PC-9 (cell line): ENCODE results near the gene SF1.

ENCODE experiments used
- CTCF ChIP-seq: fragments of 200-600 bp; sonication (generic); conservative IDR thresholded peaks from 2 replicates; pipeline ENCODE4 v1.6.1; 2017; ENCODE audit warnings: mixed run types, antibody characterized with exemption, mild to moderate bottlenecking, moderate library complexity
- EZH2 ChIP-seq: fragments of 200-600 bp; sonication (generic); IDR thresholded peaks from 2 replicates; pipeline ENCODE4 v1.8.0; 2017; ENCODE audit warnings: antibody characterized with exemption, low read depth

DNA sequence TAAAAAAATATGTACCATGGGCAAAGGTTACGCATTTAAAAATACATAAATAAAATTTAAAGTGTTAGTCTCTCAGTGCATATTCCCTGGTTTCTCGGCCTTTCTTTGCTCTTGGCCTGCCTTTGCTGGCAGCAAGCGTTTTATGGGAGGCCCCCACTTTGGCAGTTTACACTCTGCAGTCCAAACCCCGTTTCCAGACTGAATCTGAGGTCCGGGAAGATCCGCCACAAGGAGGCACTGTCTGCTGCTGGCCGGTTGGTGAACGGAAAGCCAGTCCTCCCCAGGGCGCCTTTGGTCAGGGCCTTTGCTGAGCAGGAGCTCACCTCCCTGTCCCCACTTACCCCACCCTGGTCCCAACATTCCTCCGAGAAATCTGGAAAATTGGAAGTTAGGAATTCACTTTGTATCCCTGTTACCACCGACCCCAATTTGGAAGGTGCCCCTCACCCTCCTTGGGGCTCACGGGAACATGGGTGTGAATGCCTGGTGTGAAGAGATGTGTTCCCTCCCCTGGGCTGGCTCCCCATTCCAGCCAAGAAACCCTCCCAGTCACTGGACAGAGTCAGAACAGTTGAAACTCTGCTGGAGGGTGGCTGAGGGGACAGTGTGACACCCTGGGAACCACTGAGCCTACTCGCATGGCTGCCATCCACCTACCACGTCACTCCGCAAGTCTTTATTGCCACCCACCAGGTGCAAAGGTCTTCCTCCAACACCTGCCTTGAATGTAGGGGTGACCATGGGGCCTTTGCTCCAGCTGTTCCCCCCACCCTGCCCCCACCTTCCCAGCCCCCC lies 9.4 kb upstream of the SF1 start:
- TF ChIP-seq CTCF (peak; percentile 81), EZH2 (no peak)
